Glutamatergic neuron (in vitro differentiated cells): ENCODE measurements around the gene CPXM2. TPM values are rescaled to one million over a fixed set of nuclear protein-coding genes. Genes with fewer than 3 reads are reported as not detected.

Experiments used
- DNase-seq: peaks from one replicate; pipeline ENCODE4 v3.0.0; 2022
- H3K27ac Mint-ChIP-seq: one replicate; pipeline ENCODE4 v1.8.0; 2020; ENCODE audit warnings: mild to moderate bottlenecking, mixed read lengths, inconsistent platforms; ENCODE audit not compliant: unreplicated experiment
- H3K27me3 Mint-ChIP-seq: one replicate; pipeline ENCODE4 v1.8.0; 2020; ENCODE audit warnings: mild to moderate bottlenecking, moderate library complexity, mixed read lengths, inconsistent platforms; ENCODE audit not compliant: unreplicated experiment
- H3K36me3 Mint-ChIP-seq: one replicate; pipeline ENCODE4 v1.8.0; 2020; ENCODE audit warnings: mild to moderate bottlenecking, mixed read lengths, inconsistent platforms; ENCODE audit not compliant: unreplicated experiment
- H3K4me1 Mint-ChIP-seq: one replicate; pipeline ENCODE4 v1.8.0; 2020; ENCODE audit warnings: mild to moderate bottlenecking, low read depth, mixed read lengths, inconsistent platforms; ENCODE audit not compliant: unreplicated experiment
- H3K4me3 Mint-ChIP-seq: one replicate; pipeline ENCODE4 v1.8.0; 2020; ENCODE audit warnings: mild to moderate bottlenecking, mixed read lengths, inconsistent platforms; ENCODE audit not compliant: unreplicated experiment
- H3K9me3 Mint-ChIP-seq: one replicate; pipeline ENCODE4 v1.8.0; 2020; ENCODE audit warnings: mild to moderate bottlenecking, moderate library complexity, mixed read lengths, inconsistent platforms; ENCODE audit not compliant: unreplicated experiment
- CTCF ChIP-seq: fragments of 200-600 bp; sonication (generic); IDR thresholded peaks from one replicate; pipeline ENCODE4 v1.5.0; 2021; ENCODE audit not compliant: partially characterized antibody, unreplicated experiment
- total RNA-seq: library from RNA; stranded (reverse); fragmentation: NEBNext Ultra II Directional; extraction: Animal tissue kit (Norgen Biotek cat#: 25700); gene quantifications from one replicate; pipeline ENCODE4 v1.2.1, GENCODE V29; 2021; ENCODE audit not compliant: unreplicated experiment

Gene CPXM2
- total RNA-seq, 1 donor from 2014 or later, result not detected

- H3K4me1 Mint-ChIP-seq, result peaks cover 7% of the 10 kb centered on the region
These were observed 15.5 kb upstream of the CPXM2 start for GRCh38 chr10:123906884-123907652.

GRCh38 chr10:123906296-123906695 lies 14.7 kb upstream of the CPXM2 start:
- Mint-ChIP-seq H3K27me3 (peaks cover 6% of the 10 kb centered on the region), H3K9me3 (peaks cover 8% of the 10 kb centered on the region), H3K4me3 (no peak overlapping the region), H3K27ac (no peak overlapping the region), H3K36me3 (peaks cover under 1% of the 10 kb centered on the region), H3K4me1 (peaks cover 7% of the 10 kb centered on the region)
- no peak for DNase-seq
- TF ChIP-seq CTCF, result no peak

More at GRCh38 chr10:123906884-123907652, 15.5 kb upstream of the CPXM2 start:
- Mint-ChIP-seq H3K4me3 (no peak overlapping the region), H3K9me3 (peaks cover 8% of the 10 kb centered on the region), H3K27ac (no peak overlapping the region), H3K36me3 (no peaks in the 10 kb centered on the region), H3K27me3 (peaks cover 6% of the 10 kb centered on the region)
- no peak for TF ChIP-seq CTCF
- DNase-seq, result no peak

- Mint-ChIP-seq H3K4me3 (no peak overlapping the region), H3K27ac (no peak overlapping the region), H3K9me3 (peaks cover 6% of the 10 kb centered on the region), H3K4me1 (peaks cover 7% of the 10 kb centered on the region), H3K36me3 (peaks cover 5% of the 10 kb centered on the region), H3K27me3 (peaks cover 6% of the 10 kb centered on the region)
- no peak for DNase-seq
- no peak for TF ChIP-seq CTCF
These were observed 13.3 kb upstream of the CPXM2 start for GRCh38 chr10:123904834-123905409.

GRCh38 chr10:123903621-123904020 lies 12.0 kb upstream of the CPXM2 start:
- Mint-ChIP-seq H3K9me3 (peaks cover 7% of the 10 kb centered on the region), H3K36me3 (peaks cover 5% of the 10 kb centered on the region), H3K4me1 (peaks cover 7% of the 10 kb centered on the region), H3K27ac (no peak overlapping the region), H3K27me3 (peaks cover 6% of the 10 kb centered on the region), H3K4me3 (no peak overlapping the region)
- no peak for TF ChIP-seq CTCF
- no peak for DNase-seq

GRCh38 chr10:123901621-123902020 lies 10.0 kb upstream of the CPXM2 start:
- H3K27ac Mint-ChIP-seq, result no peak overlapping the region
- DNase-seq, result no peak
- no peaks in the 10 kb centered on the region for H3K4me1 Mint-ChIP-seq
- peaks cover 4% of the 10 kb centered on the region for H3K27me3 Mint-ChIP-seq
- peaks cover 6% of the 10 kb centered on the region for H3K9me3 Mint-ChIP-seq
- H3K4me3 Mint-ChIP-seq, result no peak overlapping the region
- peaks cover 5% of the 10 kb centered on the region for H3K36me3 Mint-ChIP-seq
- no peak for TF ChIP-seq CTCF
